NT2/D1 (cell line): ENCODE measurements around the gene RFX3.

ENCODE experiments used
- SUZ12 ChIP-seq: IDR thresholded peaks from 2 replicates; pipeline ENCODE4 v1.6.1; 2011; ENCODE audit not compliant: insufficient read length, insufficient read depth; ENCODE audit errors: extremely low read depth
- YY1 ChIP-seq: IDR thresholded peaks from 2 replicates; pipeline ENCODE4 v1.6.1; 2011; ENCODE audit not compliant: insufficient read length, insufficient read depth

- TF ChIP-seq YY1 (no peak), SUZ12 (no peak)
Measured at GRCh38 chr9:3471883-3472282, 53.9 kb downstream of the RFX3 start.
